GM12878 (cell line): Measurements from ENCODE around the gene CTDP1. TPM values are rescaled to one million over a fixed set of nuclear protein-coding genes. Genes with fewer than 3 reads are reported as not detected.

ENCODE experiments used
- ATAC-seq: fragments of 200-7000 bp; cut with Tn5 transposase; 3 replicates; pipeline ENCODE4 v1.9.1; 2020; ENCODE audit warnings: mild to moderate bottlenecking, moderate library complexity
- BruUV-seq: library from RNA; stranded (reverse); fragments of 400-500 nt; replicated peaks from 2 replicates; lab custom pipeline; 2021; lab: Mats Ljungman, UMichigan
- CTCF ChIA-PET: fragments of 300-600 bp; sonication (Branson Sonifier 250); formaldehyde crosslinking; extraction: SDS; loops from one replicate; lab custom pipeline; 2021; ENCODE audit warnings: inconsistent platforms; lab: Yijun Ruan, JAX
- POLR2A ChIA-PET: fragments of 350-600 bp; formaldehyde crosslinking; extraction: SDS; loops from one replicate; lab custom pipeline; 2021; ENCODE audit warnings: inconsistent platforms; lab: Charles Lee
- RAD21 ChIA-PET: fragments of 300-600 bp; sonication (Branson Sonifier 250); formaldehyde crosslinking; loops from one replicate; lab custom pipeline; 2023; ENCODE audit warnings: antibody characterized with exemption; ENCODE audit not compliant: unreplicated experiment; lab: Charles Lee
- SMC1A ChIA-PET: fragments of 300-600 bp; sonication (Branson Sonifier 250); formaldehyde crosslinking; loops from one replicate; lab custom pipeline; 2023; ENCODE audit not compliant: unreplicated experiment, uncharacterized antibody; lab: Charles Lee
- DNase-seq: peaks from one replicate; pipeline ENCODE4 v3.0.0-alpha.2; 2011; ENCODE audit warnings: low read depth, low spot score
- FAIRE-seq: peaks from 3 replicates; lab custom pipeline; 2011; peaks lifted over from hg19 to GRCh38; lab: Jason Lieb, UNC
- H2AFZ ChIP-seq: 2 replicates; pipeline ENCODE4 v1.6.0; 2011; ENCODE audit warnings: low read depth, low read length, control low read depth; ENCODE audit not compliant: control insufficient read depth
- H3K27ac ChIP-seq: 2 replicates; pipeline ENCODE4 v1.5.1; 2011; ENCODE audit warnings: control low read depth; ENCODE audit not compliant: control insufficient read depth, insufficient read depth
- H3K27me3 ChIP-seq, 2 experiments: replicated peaks in 1 of 2; 2 replicates each; pipeline versions ENCODE4 v1.6.0 to v1.6.1; 2011; ENCODE audit warnings: low read length in 1 of 2; ENCODE audit not compliant: control insufficient read depth in 2 of 2, insufficient read depth in 2 of 2
- H3K36me3 ChIP-seq, 2 experiments: 2 replicates each; pipeline ENCODE4 v1.5.1; 2011; ENCODE audit warnings: low read length in 1 of 2; ENCODE audit not compliant: control insufficient read depth in 2 of 2, insufficient read depth in 2 of 2
- H3K4me1 ChIP-seq: 2 replicates; pipeline ENCODE4 v1.6.1; 2011; ENCODE audit warnings: mild to moderate bottlenecking, low read length, moderate library complexity, mixed read lengths; ENCODE audit not compliant: control insufficient read depth, insufficient read depth
- H3K4me2 ChIP-seq: 2 replicates; pipeline ENCODE4 v1.6.0; 2011; ENCODE audit warnings: control low read depth; ENCODE audit not compliant: control insufficient read depth, insufficient read depth
- H3K4me3 ChIP-seq: fragments of 200-600 bp; sonication (generic); 2 replicates; pipeline ENCODE4 v1.5.1; 2016
- H3K79me2 ChIP-seq: 2 replicates; pipeline ENCODE4 v1.6.0; 2011; ENCODE audit warnings: low read length; ENCODE audit not compliant: control insufficient read depth, insufficient read depth
- H3K9ac ChIP-seq: 2 replicates; pipeline ENCODE4 v1.8.0; 2011; ENCODE audit warnings: low read length, control low read depth, mixed read lengths; ENCODE audit not compliant: control insufficient read depth, insufficient read depth
- H3K9me3 ChIP-seq: replicated peaks from 3 replicates; pipeline ENCODE4 v1.5.1; 2011; ENCODE audit warnings: mild to moderate bottlenecking, low read length; ENCODE audit not compliant: control insufficient read depth, insufficient read depth
- H4K20me1 ChIP-seq: 2 replicates; pipeline ENCODE4 v1.6.0; 2011; ENCODE audit not compliant: control insufficient read depth, insufficient read depth
- ASH2L ChIP-seq: fragments of 300-600, 200-600 bp; sonication (generic); IDR thresholded peaks from 2 replicates; pipeline ENCODE4 v1.6.1; 2017; ENCODE audit warnings: low read depth, mild to moderate bottlenecking, borderline replicate concordance
- CBX5 ChIP-seq: sonication (generic); IDR thresholded peaks from 2 replicates; pipeline ENCODE4 v1.6.1; 2016; ENCODE audit warnings: low read depth, moderate library complexity, mild to moderate bottlenecking, inconsistent platforms
- CEBPB ChIP-seq, 2 experiments: fragments of 150-350 bp in 1 of 2; IDR thresholded peaks; 2 replicates each; pipeline ENCODE4 v1.6.1; 2012 to 2014; ENCODE audit warnings: low read depth in 2 of 2, low read length in 2 of 2, borderline replicate concordance in 1 of 2, inconsistent platforms in 1 of 2
- EED ChIP-seq: sonication (generic); IDR thresholded peaks from 2 replicates; pipeline ENCODE4 v1.6.1; 2016; ENCODE audit warnings: antibody characterized with exemption, low read depth
- EZH2 ChIP-seq: IDR thresholded peaks from 2 replicates; pipeline ENCODE4 v1.6.1; 2012; ENCODE audit warnings: low read depth, mild to moderate bottlenecking, control low read depth, inconsistent platforms, low read length, borderline replicate concordance; ENCODE audit not compliant: control insufficient read depth
- LARP7 ChIP-seq: fragments of 450-650 bp; IDR thresholded peaks from 2 replicates; pipeline ENCODE4 v1.6.1; 2017; ENCODE audit warnings: mild to moderate bottlenecking
- NBN ChIP-seq: fragments of 450-650 bp; IDR thresholded peaks from 2 replicates; pipeline ENCODE4 v1.6.1; 2016
- PAX8 ChIP-seq: fragments of 450-650 bp; IDR thresholded peaks from 2 replicates; pipeline ENCODE4 v1.6.1; 2017; ENCODE audit warnings: mild to moderate bottlenecking, moderate library complexity
- POLR2AphosphoS2 ChIP-seq: IDR thresholded peaks from 2 replicates; pipeline ENCODE4 v1.6.1; 2011; ENCODE audit warnings: low read depth, mild to moderate bottlenecking, low read length, improper control_type of control experiment, moderate library complexity
- POU2F2 ChIP-seq: IDR thresholded peaks from 3 replicates; pipeline ENCODE4 v1.6.1; 2011; ENCODE audit warnings: low read depth, mild to moderate bottlenecking, low read length, borderline replicate concordance
- RCOR1 ChIP-seq: conservative IDR thresholded peaks from 2 replicates; pipeline ENCODE4 v1.6.1; 2012; ENCODE audit warnings: low read depth, low read length, improper control_type of control experiment
- RELA ChIP-seq: fragments of 450-650 bp; IDR thresholded peaks from 2 replicates; pipeline ENCODE4 v1.8.0; 2014; ENCODE audit warnings: borderline replicate concordance; ENCODE audit not compliant: partially characterized antibody
- SIN3A ChIP-seq: IDR thresholded peaks from 2 replicates; pipeline ENCODE4 v1.6.1; 2012; ENCODE audit warnings: low read depth, low read length, improper control_type of control experiment
- SMC3 ChIP-seq: IDR thresholded peaks from 2 replicates; pipeline ENCODE4 v1.6.1; 2011; ENCODE audit warnings: low read length, improper control_type of control experiment, borderline replicate concordance
- TCF12 ChIP-seq: IDR thresholded peaks from 2 replicates; pipeline ENCODE4 v1.6.1; 2011; ENCODE audit warnings: low read depth, mild to moderate bottlenecking, low read length
- TCF7 ChIP-seq: IDR thresholded peaks from 2 replicates; pipeline ENCODE4 v1.6.1; 2014; ENCODE audit warnings: antibody characterized with exemption, borderline replicate concordance
- ZBTB4 ChIP-seq: fragments of 450-650 bp; formaldehyde crosslinking; IDR thresholded peaks from 2 replicates; pipeline ENCODE4 v1.4.0; 2022; ENCODE audit warnings: mild to moderate bottlenecking, moderate library complexity
- WGBS: methylation state at CpG from one replicate; pipeline ENCODE4 v1.1.6; 2016; ENCODE audit warnings: low lambda C conversion rate; ENCODE audit not compliant: insufficient replicate concordance, insufficient coverage; ENCODE audit errors: missing lambda C conversion rate; 5-methylcytosine and 5-hydroxymethylcytosine counted together
- in situ Hi-C: fragments of 300-500 bp; cut with MboI; formaldehyde crosslinking; loops from 9 replicates; pipeline ENCODE4 v1.14.3; 2018; ENCODE audit warnings: mixed read lengths
- intact Hi-C: fragments of 100-400 bp; cut with micrococcal nuclease; formaldehyde crosslinking; loops from one replicate; pipeline ENCODE4 v1.14.2; 2022; ENCODE audit not compliant: unreplicated experiment
- polyA plus RNA-seq, 11 experiments: library from polyadenylated mRNA; depleted of rRNA in 4 of 11; unstranded in 6 of 11; stranded (reverse) in 5 of 11; fragments of >200 nt; fragmentation: Nextera tagmentation in 4 of 11; fragmentation: Illumina TruSeq in 1 of 11; extraction: Ambion mirVana in 4 of 11; extraction: Trizol in 1 of 11; gene quantifications; 1 replicate in 1 of 11; 2 replicates in 10 of 11; pipeline versions ENCODE4 v1.2.1 to v1.2.3, GENCODE V29; 2011 to 2016; ENCODE audit warnings: inconsistent platforms in 2 of 11, missing spikeins in 2 of 11, low read depth in 1 of 11
- total RNA-seq, 4 experiments: library from RNA; depleted of rRNA in 3 of 4; stranded (reverse); fragments of >200 nt in 3 of 4; fragmentation: Illumina TruSeq in 1 of 4; extraction: Trizol in 1 of 4; gene quantifications; 2 replicates each; pipeline versions ENCODE4 v1.2.1 to v1.2.3, GENCODE V29; 2013 to 2021
- TF ChIP-seq, protein P1 (sequence below): fragments of 450-650 bp; IDR thresholded peaks from 2 replicates; pipeline ENCODE4 v1.6.1; 2016; ENCODE audit warnings: mild to moderate bottlenecking
- TF ChIP-seq, protein P2 (sequence below): fragments of 450-650 bp; IDR thresholded peaks from 2 replicates; pipeline ENCODE4 v1.6.1; 2017; ENCODE audit warnings: low read depth, mild to moderate bottlenecking, moderate library complexity

The CTDP1 gene
- total and polyA plus RNA-seq, 10 of the 15 experiments (the other 5 are each of a cell fraction or from before 2014, with no cell fraction given) = 0.32 to 31.3 (median 8.8) TPM

GRCh38 chr18:79772108-79772864 lies 92.7 kb downstream of the CTDP1 start:
- Histone ChIP-seq H3K4me3 (no peak overlapping the region), H3K79me2 (no peaks in the 10 kb centered on the region), H3K36me3 (no peaks in the 10 kb centered on the region), H3K4me1 (no peaks in the 10 kb centered on the region), H3K27ac (no peak overlapping the region)
- 67% methylated on average over 29 of the region's 38 CpGs for WGBS
- CTCF ChIA-PET = no interaction called here
- POLR2A ChIA-PET = no interaction called here
- in situ Hi-C loops (no loop called here), intact Hi-C loops (no loop called here)
- BruUV-seq = no TSS peak
- no peak for FAIRE-seq
- TF ChIP-seq TCF12 (no peak), EED (no peak), TCF7 (no peak), CEBPB (IDR thresholded peaks at IDR 0.05; ENCODE audit: borderline replicate concordance in 1 of 2, low read depth in 2 of 2, low read length in 2 of 2) (no peak), SMC3 (no peak), ASH2L (no peak), POU2F2 (no peak), RELA (no peak), PAX8 (no peak), CBX5 (no peak), POLR2AphosphoS2 (no peak), SIN3A (no peak), RCOR1 (no peak), LARP7 (no peak), EZH2 (no peak), NBN (no peak), ZBTB4 (no peak)
- TF ChIP-seq, protein P1, sequence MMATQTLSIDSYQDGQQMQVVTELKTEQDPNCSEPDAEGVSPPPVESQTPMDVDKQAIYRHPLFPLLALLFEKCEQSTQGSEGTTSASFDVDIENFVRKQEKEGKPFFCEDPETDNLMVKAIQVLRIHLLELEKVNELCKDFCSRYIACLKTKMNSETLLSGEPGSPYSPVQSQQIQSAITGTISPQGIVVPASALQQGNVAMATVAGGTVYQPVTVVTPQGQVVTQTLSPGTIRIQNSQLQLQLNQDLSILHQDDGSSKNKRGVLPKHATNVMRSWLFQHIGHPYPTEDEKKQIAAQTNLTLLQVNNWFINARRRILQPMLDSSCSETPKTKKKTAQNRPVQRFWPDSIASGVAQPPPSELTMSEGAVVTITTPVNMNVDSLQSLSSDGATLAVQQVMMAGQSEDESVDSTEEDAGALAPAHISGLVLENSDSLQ = no peak
- TF ChIP-seq, protein P2, sequence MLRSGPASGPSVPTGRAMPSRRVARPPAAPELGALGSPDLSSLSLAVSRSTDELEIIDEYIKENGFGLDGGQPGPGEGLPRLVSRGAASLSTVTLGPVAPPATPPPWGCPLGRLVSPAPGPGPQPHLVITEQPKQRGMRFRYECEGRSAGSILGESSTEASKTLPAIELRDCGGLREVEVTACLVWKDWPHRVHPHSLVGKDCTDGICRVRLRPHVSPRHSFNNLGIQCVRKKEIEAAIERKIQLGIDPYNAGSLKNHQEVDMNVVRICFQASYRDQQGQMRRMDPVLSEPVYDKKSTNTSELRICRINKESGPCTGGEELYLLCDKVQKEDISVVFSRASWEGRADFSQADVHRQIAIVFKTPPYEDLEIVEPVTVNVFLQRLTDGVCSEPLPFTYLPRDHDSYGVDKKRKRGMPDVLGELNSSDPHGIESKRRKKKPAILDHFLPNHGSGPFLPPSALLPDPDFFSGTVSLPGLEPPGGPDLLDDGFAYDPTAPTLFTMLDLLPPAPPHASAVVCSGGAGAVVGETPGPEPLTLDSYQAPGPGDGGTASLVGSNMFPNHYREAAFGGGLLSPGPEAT = no peak
- TF ChIP-seq, all 136 proteins: peak for 0
- Histone ChIP-seq H2AFZ (no peak overlapping the region), H4K20me1 (no peaks in the 10 kb centered on the region), H3K27me3 (no peaks in the 10 kb centered on the region), H3K4me2 (no peak overlapping the region), H3K9me3 (peaks cover 2% of the 10 kb centered on the region; the same call in 1 of the 3 replicates), H3K9ac (no peak overlapping the region)
- ChIA-PET SMC1A (no interaction called here), RAD21 (no interaction called here)
- DNase-seq = no peak
- ATAC-seq = no peak
